Dedifferentiated amniotic fluid mesenchymal stem cell (primary cell): ENCODE results near the gene DRP2.
"Not testable (repeated sequence)": the region's sequence is repeated elsewhere in the genome, so short reads cannot be mapped to it uniquely, and the experiment has no call there.

Source experiments
- DNase-seq: peaks from one replicate; pipeline ENCODE4 v3.0.0-alpha.2; 2016; ENCODE audit errors: extremely low spot score

DRP2 gene

DNA sequence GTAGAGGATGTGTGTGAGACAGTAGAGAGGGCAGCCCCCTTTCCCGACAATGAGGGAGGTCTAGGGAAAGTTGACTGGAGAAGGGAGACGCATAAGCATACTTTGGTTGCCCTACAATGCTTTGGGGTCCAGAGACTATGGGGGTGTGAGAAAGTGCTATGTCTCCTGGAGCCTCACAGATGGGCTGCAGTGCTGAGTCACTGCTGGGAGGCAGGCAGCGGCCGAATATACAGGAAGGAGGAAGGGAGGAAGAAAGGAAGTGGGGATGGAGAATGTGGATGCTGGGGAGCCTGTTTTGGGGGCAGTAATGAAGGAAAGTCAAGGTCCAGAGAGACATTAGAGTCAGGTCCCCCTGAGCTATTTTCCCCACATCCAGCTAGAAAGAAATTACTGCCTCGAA lies 12.7 kb downstream of the DRP2 start:
- DNase-seq = no peak

DNA sequence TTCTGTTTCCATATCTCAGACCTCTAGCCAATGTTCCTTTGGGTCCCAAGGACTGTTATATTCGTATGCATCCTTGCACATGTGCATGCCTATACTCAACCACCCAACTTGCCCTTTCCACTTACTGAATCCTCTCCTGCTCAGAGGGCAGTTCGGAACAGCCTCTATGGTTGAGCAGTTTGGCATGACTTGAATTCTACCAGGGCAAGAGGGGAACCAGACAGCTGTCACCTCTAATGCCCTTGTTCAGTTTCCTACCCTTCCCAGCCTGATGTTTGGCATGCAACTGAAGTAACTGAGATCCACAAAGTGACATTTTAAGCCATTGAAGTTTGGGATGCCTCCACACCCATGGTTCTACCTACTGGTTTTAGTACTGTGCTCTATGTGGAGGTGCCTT lies 17.5 kb downstream of the DRP2 start:
- no peak for DNase-seq

DNA sequence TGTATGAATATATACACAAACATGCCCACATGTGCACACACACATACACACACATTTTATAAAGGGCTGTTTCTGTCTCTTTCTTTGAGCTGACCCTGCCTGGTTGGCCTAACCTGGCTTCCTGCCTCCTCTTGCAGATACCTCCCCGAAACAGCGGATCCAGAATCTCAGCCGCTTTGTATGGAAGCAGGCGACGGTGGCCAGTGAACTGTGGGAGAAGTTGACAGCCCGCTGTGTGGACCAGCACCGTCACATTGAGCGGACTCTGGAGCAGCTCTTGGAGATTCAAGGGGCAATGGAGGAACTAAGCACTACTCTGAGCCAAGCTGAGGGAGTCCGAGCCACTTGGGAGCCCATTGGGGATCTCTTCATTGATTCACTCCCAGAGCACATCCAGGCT lies 21.9 kb downstream of the DRP2 start:
- DNase-seq = no peak

DNA sequence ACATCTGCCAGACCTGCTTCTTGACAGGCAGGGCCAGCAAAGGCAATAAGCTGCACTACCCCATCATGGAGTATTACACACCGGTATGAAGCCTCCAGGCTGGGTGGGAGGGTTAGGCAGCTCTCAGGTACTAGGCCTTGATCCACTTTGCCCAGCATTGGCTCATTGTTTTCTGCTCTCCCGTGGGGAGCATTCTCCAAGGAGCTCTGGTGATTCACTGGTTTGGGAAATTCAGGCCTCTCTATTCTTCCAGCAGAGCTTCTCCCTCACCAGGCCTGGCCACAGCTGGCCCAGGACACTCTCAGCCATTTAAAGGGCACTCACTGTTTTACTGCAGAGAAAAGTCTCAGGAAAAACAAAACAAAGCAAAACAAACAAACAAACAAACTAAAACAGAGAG lies 33.0 kb downstream of the DRP2 start:
- DNase-seq = no peak

DNA sequence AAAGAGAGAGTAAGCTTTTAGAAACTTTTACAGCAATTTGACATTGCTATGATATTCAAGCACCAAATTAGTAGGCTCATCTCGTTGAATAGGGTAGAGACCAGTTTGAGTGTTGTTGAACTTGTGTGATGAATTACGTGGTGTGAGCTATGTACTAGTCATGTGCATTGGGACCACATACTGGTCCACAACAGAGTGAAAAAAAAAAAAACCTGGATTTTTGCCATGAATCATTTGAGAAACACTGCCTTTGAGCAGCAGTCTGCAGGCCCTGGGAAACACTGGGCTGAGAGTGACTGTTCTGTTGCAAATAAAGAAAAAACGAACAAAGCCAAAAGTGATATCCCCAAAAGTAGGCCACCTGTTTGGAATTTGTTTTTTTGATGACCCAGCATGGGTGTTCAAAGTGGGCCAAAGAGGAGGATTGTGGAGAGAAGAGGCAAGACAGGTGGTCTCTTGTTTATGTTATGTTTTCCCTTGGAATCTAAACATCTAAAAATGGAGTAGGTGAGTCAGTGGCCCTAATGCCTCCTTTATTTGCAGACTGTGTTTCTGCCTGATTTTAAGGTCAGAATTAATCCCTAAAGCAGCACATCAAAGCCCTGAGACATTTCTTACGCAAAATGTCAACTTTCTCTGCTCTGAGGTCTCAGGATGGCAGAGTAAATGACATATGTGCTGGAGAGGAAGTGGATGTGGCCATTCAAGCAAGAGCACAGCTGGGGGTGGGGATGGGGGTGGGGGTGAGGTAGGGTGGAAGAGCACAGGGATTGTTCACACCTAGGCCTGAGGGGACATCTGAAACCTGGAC lies 38.1 kb downstream of the DRP2 start:
- no peak for DNase-seq

DNA sequence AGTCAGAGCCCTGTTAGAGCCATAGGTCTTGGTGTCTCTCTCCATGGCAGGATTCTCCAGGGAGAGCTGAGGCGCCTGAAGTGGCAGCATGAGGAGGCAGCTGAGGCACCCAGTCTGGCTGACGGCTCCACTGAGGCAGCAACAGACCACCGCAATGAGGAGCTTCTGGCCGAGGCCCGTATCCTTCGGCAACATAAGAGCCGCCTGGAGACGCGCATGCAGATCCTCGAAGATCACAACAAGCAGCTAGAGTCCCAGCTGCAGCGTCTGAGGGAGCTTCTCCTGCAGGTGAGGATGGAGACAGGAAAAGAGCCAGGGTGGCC lies 38.6 kb downstream of the DRP2 start:
- DNase-seq = no peak

DNA sequence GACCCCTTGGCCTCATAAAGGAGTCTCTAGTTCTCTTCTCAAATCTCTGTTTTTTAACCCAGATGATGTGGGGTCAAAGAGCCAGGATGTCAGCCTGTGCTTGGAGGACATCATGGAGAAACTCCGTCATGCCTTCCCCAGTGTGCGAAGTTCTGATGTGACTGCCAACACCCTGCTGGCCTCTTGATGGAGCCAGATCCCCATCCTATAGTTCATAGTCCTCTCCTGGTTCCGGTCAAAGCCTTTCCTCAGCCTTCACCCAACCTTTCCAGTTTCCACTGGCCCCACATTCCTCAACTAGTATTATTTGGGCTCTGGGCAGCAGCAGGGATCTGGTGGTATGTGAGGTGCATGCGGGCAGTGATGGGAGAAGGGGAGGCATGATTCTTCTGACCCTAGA lies 40.8 kb downstream of the DRP2 start:
- no peak for DNase-seq

DNA sequence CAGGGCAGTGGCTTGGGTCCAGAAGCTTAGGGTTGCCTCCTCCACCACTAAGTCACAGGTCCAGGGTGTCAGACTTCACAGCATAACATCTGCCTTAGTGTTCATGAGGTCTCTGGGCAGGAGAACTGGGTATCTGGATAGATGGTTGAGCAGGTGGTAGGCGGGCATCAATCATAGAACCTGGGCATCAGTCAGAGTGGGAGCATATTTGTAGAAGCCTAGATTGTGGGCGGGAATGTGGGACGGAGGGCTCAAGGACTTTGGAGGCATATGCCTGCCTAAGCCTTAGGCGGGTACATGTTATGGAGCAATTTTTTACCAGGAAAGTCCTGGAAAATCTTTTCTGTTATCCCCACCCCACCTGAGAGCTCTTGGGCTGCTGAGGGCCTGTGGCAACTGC lies 43.0 kb downstream of the DRP2 start:
- DNase-seq = no peak

DNA sequence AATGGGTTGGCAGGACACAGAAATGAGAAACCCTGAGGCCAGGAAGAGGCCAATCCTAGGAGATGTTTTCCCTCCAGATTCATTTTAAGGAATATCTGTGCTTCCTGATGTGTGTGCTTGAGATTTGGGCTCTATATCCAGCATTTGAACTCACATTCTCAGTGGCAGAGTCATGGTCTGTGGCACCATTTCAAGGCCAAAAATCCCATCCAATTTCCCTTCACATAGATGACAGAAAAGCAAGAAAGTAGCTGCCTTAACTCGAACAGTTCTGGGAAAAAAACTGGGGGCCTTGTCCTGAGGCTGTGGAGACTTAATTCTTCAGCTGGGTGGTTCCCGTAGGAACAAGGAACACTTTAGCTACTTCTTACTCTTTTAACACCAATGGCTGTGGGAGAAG lies 44.2 kb downstream of the DRP2 start:
- DNase-seq = no peak

DNA sequence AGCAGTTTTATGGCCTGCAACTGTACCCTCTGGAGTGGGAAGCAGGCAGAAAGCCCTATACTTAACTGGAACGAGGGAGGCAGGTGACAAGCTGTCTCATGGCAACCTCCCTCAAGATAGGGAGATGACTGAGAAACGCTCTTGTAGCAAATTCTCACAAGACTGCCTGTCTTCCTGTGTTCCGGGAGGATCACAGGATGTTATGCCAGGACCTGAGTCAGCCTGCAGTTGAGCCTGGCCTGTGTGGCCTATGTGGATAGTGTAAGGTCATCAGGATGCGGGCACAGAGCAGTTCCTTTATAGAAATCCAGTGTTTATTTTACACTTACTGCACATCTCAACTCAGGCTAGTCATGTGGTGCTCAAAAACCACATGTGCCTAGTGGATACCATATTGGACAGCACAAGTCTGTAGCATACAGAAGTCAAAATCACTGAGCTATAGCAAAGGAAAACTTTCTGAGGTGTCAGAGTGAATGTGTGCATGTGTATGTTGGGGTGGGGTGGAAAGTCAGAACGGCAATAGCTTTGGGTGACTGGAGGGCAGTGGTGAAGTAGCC lies 46.4 kb downstream of the DRP2 start:
- DNase-seq = no peak

DNA sequence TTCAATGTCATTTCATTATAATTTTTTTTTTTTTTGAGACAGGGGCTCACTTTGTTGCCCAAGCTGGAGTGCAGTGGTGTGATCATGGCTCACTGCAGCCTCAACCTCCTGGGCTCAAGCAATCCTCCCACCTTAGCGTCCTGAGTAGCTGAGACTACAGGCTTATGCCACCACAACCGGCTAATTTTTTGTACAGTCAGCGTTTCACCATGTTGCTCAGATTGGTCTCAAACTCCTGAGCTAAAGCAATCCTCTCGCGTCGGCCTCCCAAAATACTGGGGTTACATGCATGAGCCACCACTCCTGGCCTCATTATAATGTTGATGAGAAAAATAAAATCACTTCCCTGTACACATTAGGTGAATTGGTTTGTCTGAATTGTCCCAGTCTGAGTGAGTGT lies 54.6 kb downstream of the DRP2 start:
- DNase-seq = no peak

DNA sequence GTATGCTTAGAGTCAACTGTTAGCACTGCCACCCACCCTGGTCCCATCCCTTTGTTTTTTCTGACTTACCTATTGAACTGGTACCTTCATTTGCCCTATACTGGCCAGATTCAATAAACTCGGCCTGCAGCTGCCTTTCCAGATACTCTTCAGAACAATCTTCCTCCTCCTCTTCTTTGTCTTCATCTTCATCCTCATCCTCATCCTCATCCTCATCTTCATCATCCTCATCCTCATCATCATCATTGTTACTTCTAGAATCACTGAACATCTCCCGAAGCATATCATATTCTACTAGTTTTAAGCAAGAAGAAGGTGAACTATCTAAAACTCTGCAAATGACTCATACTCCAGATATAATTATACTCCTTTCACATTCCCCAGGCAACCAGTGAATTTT lies 56.7 kb downstream of the DRP2 start:
- DNase-seq = no peak

DNA sequence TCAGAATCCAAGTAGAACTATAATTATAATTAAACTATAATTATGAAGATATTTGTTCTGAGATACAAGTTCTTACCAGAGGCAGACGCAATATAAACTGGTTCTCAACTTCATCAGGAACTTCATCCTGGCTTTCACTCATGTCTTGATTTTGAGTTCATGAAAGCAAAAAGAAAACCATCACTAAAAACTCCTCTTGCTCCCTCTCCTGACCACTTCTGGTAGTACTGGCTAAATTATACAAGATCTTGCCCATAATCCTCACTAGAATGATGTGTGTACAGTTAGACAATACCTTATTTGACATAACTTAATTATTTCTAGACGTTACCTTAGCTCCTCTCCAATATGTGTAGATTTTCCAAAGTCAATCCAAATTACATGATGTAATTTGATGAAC lies 67.8 kb downstream of the DRP2 start:
- peak; percentile 54 for DNase-seq

DNA sequence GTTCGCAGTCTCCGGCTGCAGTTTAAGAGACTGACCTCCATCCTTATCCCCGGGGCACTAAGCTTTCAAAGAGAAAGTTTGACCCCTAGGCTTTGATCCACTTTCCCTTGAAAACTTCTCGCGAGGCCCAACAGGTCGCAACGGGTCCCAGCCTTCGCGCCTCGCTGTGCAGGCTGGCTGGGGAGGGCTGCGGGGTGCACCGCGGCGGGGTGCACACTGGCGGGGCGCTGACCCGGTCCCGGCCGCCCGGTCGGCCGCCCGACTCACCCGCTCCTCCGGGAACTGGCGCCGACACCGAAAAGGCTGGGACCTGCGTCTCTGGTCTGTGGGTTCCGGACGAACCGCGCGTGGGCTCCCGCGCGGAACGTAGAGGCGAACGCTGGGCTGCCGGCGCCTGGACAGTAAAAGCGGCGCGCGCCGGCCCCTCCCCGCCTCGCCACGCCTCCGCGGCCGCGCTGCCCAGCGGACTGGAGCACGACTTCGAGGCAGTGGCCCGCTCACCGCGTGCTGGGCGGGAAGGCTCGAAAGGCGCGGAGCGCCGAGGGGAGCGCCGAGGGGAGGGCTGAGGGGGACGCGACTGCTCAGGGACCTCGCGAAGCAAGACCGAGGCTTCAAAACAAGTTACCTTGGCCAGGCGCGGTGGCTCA lies 71.5 kb downstream of the DRP2 start, which contains the start of gene TAF7L:
Gene TAF7L, minus strand, starts transcription at position 378 of the 647 bp plus-strand sequence. CDS start 3,791 bp downstream, outside the sequence.
- DNase-seq = no peak

DNA sequence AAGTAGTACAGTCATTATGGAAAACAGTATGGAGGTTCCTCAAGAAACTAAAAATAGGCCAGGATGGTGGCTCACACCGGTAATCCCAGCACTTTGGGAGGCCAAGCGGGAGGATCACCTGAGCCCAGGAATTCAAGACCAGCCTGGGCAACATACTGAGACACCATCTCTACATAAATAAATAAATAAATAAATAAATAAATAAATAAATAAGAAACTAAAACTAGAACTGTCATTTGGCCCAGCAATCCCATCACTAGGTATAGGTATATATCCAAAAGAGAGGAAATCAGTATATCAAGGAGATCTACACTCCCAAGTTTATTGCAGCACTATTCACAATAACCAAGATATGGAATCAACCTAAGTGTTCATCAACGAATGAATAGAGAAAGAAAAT lies 76.0 kb downstream of the DRP2 start:
- DNase-seq = not testable (repeated sequence)

DNA sequence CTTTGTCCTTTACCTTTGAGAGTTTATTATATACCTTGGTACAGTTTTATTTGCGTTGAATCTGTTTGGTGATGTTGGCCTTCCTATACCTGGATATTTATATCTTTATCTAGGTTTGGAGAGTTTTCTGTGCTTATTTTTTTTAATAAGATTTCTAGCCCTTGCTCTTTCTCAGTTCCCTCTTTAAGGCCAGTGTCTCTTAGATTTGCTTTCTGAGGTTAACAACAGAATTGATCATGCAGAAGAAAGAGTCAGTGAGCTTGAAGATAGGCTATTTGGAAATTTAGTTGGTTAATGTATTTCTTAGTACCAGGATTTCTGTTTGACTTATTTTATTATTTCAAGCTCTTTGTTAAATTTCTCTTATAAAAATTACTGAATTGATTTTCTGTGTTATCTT lies 84.2 kb downstream of the DRP2 start:
- DNase-seq = no peak
